NCI-H146 (cell line): ENCODE data around the gene GSTA4.

Experiments
- DNase-seq: peaks from one replicate; lab custom pipeline; 2025; lab: John Stamatoyannopoulos, UW

Gene GSTA4, protein sequence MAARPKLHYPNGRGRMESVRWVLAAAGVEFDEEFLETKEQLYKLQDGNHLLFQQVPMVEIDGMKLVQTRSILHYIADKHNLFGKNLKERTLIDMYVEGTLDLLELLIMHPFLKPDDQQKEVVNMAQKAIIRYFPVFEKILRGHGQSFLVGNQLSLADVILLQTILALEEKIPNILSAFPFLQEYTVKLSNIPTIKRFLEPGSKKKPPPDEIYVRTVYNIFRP

DNA sequence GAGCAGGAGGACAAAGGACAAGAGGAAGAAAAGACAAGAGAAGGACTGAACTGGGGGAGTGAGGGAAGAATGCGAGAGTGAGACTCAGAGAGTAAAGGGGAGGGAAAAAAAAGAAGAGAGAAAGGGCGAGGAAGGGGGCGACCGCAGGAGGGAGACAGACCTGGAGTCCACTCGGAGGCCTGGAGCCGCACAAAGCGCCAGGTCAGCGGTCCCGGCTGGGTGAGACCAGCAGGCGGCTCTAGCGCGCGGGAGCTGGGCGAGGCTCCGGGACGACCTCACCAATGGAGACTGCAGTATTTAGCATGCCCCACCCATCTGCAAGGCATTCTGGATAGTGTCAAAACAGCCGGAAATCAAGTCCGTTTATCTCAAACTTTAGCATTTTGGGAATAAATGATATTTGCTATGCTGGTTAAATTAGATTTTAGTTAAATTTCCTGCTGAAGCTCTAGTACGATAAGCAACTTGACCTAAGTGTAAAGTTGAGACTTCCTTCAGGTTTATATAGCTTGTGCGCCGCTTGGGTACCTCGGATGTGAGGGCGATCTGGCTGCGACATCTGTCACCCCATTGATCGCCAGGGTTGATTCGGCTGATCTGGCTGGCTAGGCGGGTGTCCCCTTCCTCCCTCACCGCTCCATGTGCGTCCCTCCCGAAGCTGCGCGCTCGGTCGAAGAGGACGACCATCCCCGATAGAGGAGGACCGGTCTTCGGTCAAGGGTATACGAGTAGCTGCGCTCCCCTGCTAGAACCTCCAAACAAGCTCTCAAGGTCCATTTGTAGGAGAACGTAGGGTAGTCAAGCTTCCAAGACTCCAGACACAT lies at the start of gene GSTA4:
TSS of gene GSTA4 (minus strand) at position 196 of the 824 bp plus-strand sequence. CDS start 1,041 bp downstream, outside the sequence.
- DNase-seq = peak; percentile 98

DNA sequence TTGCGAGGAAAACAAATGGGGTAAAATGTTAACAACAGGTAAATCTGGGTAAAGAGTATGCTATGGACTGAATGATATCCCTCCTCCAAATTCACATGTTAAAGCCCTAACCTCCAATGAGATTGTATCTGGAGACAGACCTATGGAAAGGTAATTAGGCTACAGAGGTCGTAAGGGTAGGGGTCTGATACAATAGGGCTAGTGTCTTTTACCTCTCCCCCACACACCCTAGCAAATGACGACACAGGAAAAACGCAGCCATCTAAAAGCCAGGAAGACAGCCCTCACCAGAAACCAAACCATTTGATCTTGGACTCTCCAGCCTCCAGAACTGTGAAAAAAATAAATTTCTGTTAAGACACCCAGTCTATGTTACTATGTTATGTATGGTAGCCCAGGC lies 49.5 kb upstream of the GSTA4 start:
- no peak for DNase-seq

DNA sequence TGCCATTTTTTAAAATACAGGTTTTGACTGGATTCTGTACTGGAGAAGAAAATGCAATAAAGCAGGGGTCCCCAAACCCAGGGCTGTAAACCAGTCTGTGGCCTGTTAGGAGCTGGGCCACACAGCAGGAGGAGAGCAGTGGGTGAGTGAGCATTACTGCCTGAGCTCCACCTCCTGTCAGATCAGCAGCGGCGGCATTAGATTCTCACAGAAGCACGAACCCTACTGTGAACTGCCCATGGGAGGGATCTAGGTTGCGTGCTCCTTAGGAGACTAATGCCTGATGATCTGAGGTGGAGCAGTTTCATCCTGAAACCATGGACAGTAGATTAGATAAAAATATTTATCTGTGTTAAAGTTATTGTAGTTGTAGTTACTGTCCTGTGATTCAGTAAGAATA lies 49.0 kb upstream of the GSTA4 start:
- DNase-seq = no peak

DNA sequence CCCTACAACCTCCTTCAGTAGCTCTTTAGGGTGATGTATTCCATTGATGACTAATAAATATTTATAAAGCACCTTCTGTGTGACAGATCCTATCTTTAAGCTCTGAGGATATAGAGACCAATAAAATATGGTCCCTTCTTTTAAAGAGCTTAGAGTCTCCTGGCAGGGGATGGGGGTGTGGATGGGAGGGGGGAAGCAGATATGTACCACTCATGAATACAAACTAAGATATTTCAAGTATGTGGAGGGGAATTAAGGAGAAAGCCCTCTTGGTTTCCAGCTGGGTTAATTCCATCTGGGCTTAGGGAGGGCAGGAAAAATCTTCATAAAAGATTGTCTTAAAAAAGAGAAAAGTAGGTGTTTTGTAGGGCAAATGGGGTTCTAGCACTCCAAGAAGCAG lies 48.5 kb upstream of the GSTA4 start:
- DNase-seq = no peak

DNA sequence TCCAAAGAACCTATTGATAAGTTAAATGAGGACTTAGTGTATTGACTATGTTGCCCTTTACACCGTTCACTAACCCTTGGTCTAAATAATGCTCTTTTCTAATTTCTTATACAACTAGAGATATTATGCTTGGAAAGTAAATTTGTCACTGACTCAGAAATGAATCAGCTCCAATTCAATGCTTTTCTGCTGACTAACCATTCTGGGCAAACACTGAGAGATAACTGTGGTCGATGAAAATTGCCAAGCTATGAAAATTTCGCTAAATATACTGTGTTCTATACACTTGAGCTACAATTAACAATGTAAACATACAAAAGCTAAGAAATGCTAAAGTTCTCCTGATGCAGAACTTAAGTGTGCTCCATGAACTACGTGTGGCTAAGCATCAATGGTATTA lies 47.0 kb upstream of the GSTA4 start:
- DNase-seq = no peak

DNA sequence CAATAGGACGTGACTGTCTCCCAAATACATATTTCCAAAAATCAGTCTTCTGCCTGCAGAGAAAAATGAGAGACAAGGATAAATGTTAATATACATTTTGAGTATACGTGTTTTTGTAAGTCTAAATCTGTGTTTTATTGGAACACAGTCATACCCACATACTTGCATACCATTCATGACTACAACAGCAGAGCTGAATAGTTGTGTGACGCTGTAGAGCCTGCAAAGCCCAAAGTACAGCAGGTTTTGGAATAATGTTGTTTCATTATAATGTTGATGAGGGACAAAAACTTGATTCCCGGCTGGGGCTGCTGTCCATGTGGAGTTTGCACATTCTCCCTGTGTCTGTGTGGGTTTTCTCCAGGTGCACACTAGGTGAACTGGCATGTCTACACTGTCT lies 46.3 kb upstream of the GSTA4 start:
- DNase-seq = no peak

DNA sequence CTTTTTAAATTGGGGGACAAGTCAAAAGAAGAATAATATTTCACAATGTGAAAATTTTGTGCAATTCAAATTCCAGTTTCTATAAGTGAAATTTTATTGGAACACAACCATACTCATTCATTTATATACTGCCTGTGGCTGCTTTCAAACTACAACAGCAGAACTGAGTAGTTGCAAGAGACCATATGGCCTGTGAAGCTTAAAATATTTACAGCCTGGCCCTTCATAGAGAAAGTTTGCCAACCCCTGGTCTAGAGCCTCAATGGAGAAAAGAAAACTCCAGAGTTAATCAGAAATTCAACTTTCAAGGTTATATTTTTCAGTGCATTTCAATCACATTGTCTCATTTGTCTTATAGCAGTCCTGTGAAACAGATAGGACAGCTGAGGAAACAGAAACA lies 43.5 kb upstream of the GSTA4 start:
- DNase-seq = no peak

DNA sequence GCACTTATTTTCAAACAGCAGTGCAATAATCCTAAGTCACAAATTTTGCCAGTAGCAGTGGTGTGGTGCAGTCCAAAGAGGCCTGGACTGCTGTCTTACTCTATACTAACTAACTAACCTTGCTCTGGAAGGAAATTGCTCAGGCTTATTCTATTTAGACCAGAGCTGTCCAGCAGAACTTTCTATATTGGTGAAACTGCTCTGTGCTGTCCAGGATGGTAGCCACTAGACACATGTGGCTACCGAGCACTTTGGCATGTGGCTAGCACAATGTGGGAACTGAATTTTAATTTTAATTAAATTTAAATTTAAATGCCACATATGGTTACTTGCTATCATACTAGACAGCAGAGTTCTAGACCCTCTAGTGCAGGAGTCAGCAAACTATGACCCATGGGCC lies 43.1 kb upstream of the GSTA4 start:
- DNase-seq = no peak

DNA sequence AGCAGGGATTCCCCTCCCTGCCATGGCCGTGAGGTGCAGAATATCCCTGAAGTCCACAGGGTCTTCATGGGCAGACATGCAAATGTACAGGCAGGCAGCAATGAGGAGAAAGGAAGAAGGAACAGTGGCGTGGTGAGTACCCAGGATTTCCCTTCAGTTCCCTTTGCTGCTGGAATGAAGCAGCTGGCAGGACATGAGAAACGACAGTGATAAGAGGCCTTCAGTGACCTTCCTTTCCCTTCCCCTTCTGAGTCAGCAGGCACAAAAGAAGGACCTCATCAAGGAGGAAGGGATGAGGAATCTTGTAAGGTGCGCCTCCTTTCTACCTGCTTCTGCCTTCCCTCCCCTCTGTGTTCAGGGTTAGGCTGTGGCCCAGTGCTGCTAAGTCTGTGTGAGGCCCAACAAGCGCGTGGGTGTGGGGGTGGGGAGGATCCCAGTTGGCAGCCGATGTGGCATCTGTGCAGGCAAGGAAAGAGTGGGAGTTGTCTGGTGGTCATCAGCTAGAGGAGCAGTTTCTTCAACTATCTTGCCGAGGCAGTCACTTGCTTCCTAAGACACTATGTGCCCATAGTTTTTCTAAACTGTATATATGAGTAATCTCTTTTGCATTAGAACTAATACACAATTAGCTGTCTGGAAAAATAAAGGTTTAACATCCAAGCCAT lies 40.6 kb upstream of the GSTA4 start:
- DNase-seq = no peak

DNA sequence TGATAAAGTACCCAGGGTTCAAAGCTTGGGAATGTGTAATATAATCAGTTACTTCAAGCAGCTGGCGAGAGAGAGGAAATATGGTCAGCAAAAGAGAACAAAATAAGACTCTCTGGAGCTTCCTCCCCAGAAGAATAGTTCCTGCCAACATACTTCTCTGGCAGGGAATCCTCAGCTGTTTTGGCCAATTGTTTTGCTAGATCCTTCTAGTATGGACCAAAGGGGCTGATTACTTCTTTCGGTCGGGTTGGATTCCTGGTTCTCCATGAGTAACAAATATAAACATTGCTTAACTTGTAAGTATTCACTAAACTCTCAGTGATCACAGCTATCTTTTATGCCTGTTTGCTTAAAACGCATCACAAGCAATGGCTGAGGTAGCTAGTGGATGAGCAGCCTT lies 38.7 kb upstream of the GSTA4 start:
- no peak for DNase-seq

DNA sequence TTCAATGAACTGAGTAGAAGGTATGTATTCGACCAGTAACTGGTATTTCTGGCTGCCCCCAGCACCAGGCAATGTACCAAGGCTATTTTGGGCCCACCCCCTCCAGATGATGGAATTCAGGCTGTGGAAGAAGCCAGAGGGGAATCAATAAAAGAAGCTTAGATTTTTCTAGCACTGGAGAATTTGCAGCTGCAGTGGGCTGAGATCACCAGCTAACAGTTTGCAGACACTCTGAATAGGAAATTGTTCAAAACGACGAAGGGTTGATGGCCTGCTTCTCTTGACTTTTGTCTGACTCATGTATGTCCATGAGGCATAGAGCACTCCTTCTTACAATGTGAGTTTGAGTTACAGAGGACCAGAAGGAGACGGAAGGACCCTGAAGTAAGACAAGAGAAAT lies 37.8 kb upstream of the GSTA4 start:
- no peak for DNase-seq

DNA sequence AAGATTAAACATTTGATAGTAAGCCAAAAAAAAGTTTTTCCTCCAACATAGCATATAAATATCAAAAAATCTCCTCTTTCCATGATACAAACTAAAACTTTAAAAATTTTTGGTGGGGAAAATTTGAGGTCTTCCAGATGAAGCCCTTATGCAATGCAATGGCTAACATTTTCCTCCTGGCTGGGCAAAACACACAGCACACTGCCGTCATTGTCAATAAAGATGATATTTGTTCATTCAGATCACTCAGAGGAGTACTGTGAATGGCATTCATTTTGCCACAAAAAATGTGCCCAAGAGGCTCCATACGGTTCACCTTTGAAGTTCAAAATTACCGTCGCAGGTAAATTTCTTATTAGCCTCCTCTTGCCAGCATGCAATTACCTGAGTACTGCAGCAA lies 36.2 kb upstream of the GSTA4 start:
- DNase-seq = peak; percentile 4

DNA sequence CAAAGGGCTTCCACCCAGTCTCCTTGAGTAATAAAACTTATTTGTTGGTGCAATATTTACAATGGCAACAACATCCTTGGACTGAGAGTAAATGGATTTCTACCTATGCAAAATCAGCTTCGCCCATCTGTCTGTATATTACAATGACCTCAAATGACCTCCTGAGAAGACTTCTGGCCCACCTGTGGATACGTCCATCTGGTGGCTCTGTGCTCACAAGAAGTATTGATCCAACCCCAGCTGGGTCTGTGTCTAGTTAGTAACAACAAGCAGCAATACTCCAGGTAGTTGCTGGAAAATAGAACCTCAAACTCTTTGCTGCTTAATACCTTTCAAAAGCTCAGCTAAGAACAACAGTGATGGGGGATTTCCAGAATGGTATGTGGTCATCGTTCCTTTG lies 34.7 kb upstream of the GSTA4 start:
- DNase-seq = peak; percentile 88

DNA sequence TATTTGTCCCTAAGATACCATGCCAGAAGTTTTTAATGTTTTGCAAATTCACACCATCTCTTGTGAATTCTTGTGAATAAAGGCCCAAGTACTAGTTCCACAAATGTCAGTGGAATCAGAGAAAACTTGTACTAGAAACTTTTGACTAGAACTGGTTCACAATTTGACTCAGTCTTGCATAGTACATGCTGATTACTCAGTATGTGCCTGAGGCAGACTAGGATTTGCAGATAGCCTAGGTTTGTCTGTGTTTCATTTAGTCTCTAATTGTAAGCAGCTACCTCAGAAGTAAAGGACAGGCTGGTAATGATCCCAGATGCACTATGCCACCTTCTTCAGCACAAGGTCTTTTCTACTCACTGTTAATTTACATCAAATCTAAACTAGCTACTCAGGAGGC lies 34.2 kb upstream of the GSTA4 start:
- DNase-seq = no peak

DNA sequence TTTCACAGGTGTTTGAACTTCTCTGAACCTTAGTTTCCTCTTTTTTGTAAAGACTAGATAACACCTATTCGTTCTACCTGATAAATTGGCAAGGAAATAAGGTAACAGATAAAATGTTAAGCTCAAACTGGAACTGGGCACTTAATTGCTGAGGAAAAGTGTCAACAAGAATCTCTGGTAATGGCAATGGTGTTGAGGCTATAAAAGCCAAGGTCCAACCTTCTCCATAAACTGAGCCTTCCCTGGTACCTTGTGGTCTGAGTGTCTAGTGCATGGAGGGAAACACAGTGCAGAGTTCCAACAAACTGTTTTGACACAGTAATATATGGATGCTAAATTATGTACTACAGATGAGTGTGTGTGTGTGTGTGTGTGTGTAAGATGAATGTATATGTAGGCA lies 33.4 kb upstream of the GSTA4 start:
- no peak for DNase-seq

DNA sequence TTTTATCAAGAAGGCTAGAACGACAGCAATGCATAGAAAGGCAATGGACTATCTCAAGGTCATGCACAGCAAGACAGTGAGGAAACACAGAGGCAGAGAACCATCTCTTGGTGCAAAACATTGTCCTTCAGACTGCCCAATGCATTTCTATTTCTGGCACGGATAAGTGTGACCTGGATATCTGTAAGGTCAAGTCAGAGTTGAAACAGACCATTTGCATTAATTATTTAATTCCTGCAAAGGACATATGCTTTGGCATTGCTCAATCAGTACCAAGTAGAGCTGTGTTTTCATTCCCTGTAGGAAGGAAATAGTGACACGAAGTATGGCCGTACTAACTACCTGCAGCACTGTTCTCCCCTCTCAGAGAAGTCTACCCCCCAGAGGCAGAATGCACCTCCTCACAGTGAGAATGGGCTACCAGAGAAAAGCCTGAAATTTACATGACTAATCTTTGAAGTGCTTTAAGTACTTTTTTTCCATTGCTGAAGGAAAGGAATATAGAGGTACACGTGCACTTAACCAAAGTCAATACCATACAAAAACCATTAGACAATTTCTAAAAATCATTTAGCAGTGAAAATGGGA lies 32.1 kb upstream of the GSTA4 start:
- DNase-seq = no peak

DNA sequence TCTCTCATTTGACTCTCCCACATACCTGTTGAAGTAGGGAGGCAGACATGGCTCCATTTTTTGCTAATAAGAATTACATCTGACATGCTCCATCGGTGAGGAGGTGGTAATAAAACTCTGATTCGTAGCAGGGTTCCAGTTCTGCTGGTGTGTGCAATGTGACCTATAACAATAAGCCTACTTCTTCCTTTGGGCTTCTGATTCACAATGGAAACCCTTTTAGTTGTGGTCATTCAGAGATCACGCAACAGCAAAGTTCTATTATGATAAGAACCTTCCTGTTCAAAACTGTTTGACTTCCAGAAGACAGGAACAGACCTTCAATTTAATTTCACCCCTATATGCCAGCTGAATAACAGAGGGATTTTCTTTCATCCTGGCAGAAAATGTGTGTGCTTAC lies 31.4 kb upstream of the GSTA4 start:
- no peak for DNase-seq

DNA sequence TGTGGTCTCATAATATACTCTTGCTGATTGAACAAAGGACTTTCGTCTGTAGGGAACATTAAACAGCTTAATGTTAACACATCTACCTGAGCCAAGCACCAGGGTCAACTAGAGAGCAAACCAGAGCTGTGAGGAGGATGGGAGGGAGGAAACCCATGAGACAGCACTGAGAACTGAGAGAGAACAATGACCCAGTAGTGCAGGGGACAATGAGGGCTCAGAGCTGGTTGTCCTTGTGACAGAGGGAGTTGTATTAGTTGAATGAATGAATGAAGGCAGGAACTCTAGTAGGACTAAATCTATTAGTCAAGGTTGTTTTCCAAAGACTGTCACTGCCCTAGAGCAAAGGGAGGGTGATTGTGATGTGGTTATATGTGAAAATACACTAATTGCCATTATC lies 28.2 kb upstream of the GSTA4 start:
- DNase-seq = no peak

DNA sequence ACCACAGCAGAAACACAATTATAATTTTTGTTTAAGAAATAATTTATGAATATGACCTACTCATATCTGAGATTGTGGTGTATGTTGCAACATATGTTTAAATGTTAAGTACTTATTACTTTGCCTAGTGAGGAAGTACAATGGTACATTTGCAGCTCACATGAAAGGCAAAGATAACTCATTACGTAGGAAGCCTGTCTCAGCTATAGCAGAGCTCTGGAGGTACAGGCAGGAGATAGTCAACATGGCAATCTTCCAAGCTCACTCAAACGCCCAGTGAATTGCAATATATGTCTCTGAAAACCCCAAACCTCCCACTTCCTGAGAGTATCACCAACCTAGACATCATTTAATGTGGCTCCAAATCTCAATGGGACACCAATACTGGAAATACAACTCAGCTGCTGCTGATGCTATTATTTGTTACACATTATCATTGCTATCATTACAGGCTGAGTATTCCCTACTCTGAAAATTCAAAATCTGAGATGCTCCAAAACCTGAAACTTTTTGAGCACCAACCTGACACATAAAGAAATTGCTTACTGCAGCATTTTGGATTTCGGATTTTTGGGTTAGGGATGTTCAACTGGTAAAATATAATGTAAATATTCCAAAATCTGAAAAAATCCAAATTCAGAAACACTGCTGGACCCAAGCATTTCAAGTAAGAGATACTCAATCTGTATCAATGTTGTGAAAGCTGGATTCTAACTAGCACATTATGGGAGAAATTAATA lies 25.1 kb upstream of the GSTA4 start:
- no peak for DNase-seq

DNA sequence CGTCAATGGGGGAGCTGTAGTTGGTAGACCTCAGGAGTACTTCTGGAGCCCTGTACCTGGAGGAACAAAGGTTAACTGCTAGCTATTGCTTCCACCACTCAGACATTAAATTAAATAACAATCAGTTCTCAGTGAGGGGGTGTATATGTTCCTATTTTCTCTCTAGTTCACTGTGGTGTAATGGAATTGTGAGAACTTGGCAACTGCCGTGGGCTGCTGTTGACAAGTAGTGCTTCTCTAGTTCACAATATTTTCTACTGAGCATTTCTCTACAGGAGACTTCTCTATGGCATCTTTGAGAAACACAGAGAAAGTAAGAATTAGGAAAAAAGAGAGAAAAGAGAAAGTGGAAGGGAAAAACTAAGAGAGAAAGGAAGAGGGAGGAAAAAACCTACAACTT lies 23.4 kb upstream of the GSTA4 start:
- no peak for DNase-seq

DNA sequence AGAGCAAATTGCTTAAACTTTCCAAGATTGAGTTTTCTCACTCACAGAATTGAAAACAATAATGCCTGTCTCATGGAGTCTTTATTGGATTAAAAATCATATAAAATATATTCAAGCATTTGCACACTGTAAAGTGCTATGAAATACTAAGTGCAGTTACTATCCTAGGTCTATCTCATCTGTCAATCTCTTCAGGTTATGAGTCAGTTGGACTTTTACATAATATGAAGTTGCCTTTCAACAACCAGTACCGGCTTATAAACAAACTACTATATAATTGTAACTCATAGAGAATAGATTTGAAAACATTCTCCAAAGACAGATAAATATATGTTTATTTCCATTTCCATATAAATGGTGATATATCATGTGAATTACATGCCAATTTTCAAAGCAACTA lies 20.4 kb upstream of the GSTA4 start:
- no peak for DNase-seq

DNA sequence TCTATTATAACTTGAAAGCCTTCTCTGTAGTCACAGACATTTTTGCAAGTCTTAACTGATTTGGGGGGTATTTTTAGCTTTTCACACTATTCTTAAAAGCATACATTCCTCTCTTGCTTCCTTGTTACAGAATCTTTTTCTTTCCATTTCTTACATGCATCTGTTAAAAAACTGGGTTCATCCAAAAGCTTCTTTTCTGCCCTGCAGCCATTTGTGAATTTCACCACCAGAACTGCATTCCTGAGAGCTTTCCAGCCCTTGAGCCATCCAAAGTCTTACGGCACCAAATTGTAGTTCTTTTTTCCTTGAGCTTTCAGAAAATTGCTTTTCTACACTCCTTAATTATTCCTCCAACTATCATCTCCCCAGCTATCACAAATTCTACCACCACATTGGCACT lies 19.7 kb upstream of the GSTA4 start:
- no peak for DNase-seq
